BE2C (cell line): Measurements from ENCODE around the gene DMAC1.

Experiments used
- DNase-seq: peaks from one replicate; pipeline ENCODE4 v3.0.0-alpha.2; 2020
- H3K27me3 ChIP-seq: fragments of 250-450 bp; sonication (Bioruptor Pico); 2 replicates; pipeline ENCODE4 v1.5.1; 2020; ENCODE audit warnings: mild to moderate bottlenecking
- H3K36me3 ChIP-seq: fragments of 250-450 bp; sonication (Bioruptor Pico); 2 replicates; pipeline ENCODE4 v1.5.1; 2020; ENCODE audit warnings: mild to moderate bottlenecking
- H3K4me1 ChIP-seq: fragments of 250-450 bp; sonication (Bioruptor Pico); 2 replicates; pipeline ENCODE4 v1.5.1; 2020
- H3K4me3 ChIP-seq: 2 replicates; pipeline ENCODE4 v1.5.1; 2011; ENCODE audit warnings: low read depth, low read length
- H3K9me3 ChIP-seq: fragments of 250-450 bp; sonication (Bioruptor Pico); 2 replicates; pipeline ENCODE4 v1.5.1; 2020
- CTCF ChIP-seq: IDR thresholded peaks from 2 replicates; pipeline ENCODE4 v1.5.1; 2012; ENCODE audit warnings: mild to moderate bottlenecking, low read depth, low read length

Gene DMAC1

GRCh38 chr9:7828334-7828733 lies 28.8 kb upstream of the DMAC1 start:
- no peaks in the 10 kb centered on the region for H3K9me3 ChIP-seq
- H3K27me3 ChIP-seq: no peaks in the 10 kb centered on the region; the same call in 1 of the 2 replicates
- H3K4me1 ChIP-seq: no peaks in the 10 kb centered on the region; the same call in 1 of the 2 replicates
- TF ChIP-seq CTCF: no peak
- no peak overlapping the region for H3K4me3 ChIP-seq
- DNase-seq: no peak
- H3K36me3 ChIP-seq: no peaks in the 10 kb centered on the region

GRCh38 chr9:7827792-7828191 lies 28.2 kb upstream of the DMAC1 start:
- H3K36me3 ChIP-seq: no peaks in the 10 kb centered on the region
- no peaks in the 10 kb centered on the region for H3K9me3 ChIP-seq
- DNase-seq: no peak
- H3K27me3 ChIP-seq: no peaks in the 10 kb centered on the region; the same call in 1 of the 2 replicates
- TF ChIP-seq CTCF: no peak
- no peak overlapping the region for H3K4me3 ChIP-seq
- no peaks in the 10 kb centered on the region; the same call in 1 of the 2 replicates for H3K4me1 ChIP-seq

- no peaks in the 10 kb centered on the region for H3K9me3 ChIP-seq
Observed at GRCh38 chr9:7827056-7827455, 27.5 kb upstream of the DMAC1 start.

GRCh38 chr9:7823651-7824050 lies 24.1 kb upstream of the DMAC1 start:
- Histone ChIP-seq H3K9me3 (no peaks in the 10 kb centered on the region), H3K4me3 (no peak overlapping the region), H3K4me1 (no peaks in the 10 kb centered on the region), H3K36me3 (no peaks in the 10 kb centered on the region), H3K27me3 (no peaks in the 10 kb centered on the region; the same call in 1 of the 2 replicates)
- TF ChIP-seq CTCF: no peak
- no peak for DNase-seq

More at GRCh38 chr9:7827056-7827455, 27.5 kb upstream of the DMAC1 start:
- no peaks in the 10 kb centered on the region; the same call in 1 of the 2 replicates for H3K27me3 ChIP-seq
- no peaks in the 10 kb centered on the region for H3K36me3 ChIP-seq
- TF ChIP-seq CTCF: no peak
- H3K4me3 ChIP-seq: no peak overlapping the region
- no peaks in the 10 kb centered on the region; the same call in 1 of the 2 replicates for H3K4me1 ChIP-seq
- DNase-seq: no peak

- no peak for DNase-seq
- Histone ChIP-seq H3K36me3 (no peaks in the 10 kb centered on the region), H3K4me3 (no peak overlapping the region), H3K27me3 (no peaks in the 10 kb centered on the region; the same call in 1 of the 2 replicates), H3K4me1 (no peaks in the 10 kb centered on the region), H3K9me3 (no peaks in the 10 kb centered on the region)
- no peak for TF ChIP-seq CTCF
Observed at GRCh38 chr9:7819984-7820383, 20.4 kb upstream of the DMAC1 start.

GRCh38 chr9:7816021-7816420 lies 16.4 kb upstream of the DMAC1 start:
- TF ChIP-seq CTCF: no peak

More at GRCh38 chr9:7816021-7816420, 16.4 kb upstream of the DMAC1 start:
- no peaks in the 10 kb centered on the region for H3K4me1 ChIP-seq
- no peaks in the 10 kb centered on the region for H3K9me3 ChIP-seq
- DNase-seq: no peak
- no peaks in the 10 kb centered on the region for H3K27me3 ChIP-seq
- no peaks in the 10 kb centered on the region for H3K36me3 ChIP-seq
- H3K4me3 ChIP-seq: no peak overlapping the region
